GM19023 (cell line): ENCODE results near the gene FBXL22.

Experiments
- ATAC-seq: cut with Tn5 transposase; IDR thresholded peaks from one replicate; pipeline ENCODE4 v1.9.1; 2021; ENCODE audit warnings: mild to moderate bottlenecking, moderate library complexity; ENCODE audit not compliant: unreplicated experiment

FBXL22 gene

DNA sequence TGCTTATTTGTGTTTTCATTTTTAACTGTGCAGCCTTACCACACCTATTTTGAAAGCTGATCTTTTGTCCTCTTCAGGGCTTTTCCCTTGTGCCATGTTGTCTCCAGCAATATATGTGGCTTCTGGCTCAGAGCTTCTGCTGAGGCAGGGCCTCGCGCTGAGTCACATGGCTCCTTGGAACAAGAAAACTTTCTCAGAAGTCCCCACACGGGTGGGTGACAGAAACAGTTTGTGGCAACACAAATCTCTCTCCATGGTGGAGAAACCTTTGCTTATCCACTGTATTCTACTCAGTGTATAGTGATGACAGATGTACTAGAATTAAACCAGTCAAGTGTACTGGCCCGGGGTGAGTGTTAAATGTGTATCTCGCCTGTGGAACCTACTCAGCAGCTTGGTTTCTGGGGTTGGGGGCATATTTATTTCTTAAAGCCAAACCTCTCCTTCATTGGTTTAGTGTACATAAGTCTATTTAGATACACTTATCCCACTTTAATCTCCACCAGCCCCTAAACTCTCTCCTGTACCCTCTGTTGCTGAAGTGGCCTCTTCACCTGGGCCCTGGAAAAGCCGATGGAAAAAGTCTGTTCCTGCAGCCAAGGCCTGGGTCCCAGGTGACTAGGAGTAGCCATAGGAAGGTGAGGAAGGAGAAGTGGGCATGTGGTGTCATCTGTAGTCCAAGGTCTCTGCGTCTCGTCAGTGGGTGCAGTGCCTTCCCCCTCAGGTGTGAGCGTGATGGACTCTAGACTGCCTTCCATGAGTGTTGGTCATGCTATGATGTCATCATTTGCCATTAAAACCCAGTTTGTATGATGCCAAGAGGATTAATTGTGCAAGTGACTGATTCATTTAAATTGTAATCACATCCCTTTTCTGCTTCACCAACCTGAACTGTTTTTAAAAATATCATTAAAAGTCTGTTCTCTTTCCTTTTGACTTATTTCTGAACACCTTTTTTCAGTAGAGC is 3.2 kb upstream of the FBXL22 start:
- ATAC-seq, result no peak

DNA sequence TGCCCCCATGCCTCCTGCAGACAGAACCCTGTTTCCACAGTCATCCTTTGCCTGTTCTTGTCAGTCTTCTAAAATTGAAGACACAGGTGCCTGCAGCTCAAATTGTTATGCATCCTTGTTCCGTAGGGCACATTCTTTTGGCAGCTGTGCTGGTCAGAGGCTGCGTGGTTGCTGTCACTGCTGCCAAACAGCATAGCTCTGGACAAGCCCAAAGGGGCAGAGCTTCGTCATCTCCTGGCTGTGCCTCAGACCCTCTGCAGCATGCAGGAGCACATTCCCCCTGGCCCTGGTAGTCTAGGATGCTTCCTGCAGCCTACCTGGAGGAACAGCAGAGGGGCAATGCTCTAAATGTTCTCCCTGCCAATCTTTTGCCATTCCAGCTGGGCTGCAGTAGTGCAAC is 2.1 kb upstream of the FBXL22 start:
- ATAC-seq, result no peak

DNA sequence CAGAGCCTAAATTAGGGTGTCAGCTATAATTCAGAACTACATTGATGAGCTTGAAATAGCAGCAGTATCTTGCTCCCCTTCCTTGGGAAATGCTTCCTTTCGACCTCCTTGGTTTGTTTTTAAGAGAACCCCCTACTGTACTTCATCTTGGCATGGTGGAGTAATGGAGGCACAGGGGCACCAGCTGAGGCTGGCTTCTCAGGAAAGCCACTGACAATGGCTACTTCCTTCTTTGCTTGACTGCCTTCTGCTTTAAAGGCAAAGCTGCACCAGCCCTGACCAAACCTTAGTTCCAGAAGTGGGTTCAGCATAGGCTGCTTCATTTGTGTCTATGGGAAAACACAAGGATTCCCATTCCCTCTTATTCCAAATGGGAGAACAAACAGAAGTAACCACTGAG is 1.5 kb upstream of the FBXL22 start:
- no peak for ATAC-seq

DNA sequence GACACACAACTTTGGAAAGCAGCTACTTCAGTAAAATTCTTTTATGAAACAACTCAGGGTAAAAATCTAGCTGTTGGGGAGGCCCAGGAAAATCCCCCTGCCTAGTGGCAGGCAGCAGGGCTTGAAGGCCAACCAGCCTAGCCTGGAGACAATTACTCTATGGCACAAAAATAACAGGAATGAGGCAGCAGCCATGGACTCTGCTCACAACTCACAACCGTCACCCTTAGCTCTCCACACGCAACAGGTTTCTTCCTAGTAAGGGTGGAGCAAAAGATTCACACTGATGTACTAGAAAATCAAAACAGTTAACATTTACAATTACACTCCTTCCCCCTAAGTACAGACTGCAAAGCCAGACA is 530 bp upstream of the FBXL22 start:
- no peak for ATAC-seq

DNA sequence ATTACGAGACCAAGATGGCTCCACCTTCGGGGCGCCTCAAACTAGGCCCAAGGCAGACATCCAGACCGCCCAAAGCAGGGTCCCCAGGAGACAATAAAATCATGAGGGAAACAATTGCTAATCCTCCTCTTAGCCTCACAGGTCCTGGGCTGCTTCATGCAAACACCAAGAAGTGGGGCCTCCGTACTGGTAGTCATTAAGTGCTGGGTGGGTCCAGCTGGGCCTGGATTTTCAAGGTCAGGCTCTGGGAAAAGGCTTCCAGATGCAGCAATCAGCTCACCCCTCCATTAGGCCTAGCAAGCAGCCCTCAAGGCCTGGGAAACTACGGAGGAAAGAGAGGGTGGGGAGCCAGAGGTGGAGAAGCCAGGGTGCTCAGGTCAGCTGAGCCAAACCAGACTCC is 634 bp downstream of the FBXL22 start:
- ATAC-seq, result no peak

DNA sequence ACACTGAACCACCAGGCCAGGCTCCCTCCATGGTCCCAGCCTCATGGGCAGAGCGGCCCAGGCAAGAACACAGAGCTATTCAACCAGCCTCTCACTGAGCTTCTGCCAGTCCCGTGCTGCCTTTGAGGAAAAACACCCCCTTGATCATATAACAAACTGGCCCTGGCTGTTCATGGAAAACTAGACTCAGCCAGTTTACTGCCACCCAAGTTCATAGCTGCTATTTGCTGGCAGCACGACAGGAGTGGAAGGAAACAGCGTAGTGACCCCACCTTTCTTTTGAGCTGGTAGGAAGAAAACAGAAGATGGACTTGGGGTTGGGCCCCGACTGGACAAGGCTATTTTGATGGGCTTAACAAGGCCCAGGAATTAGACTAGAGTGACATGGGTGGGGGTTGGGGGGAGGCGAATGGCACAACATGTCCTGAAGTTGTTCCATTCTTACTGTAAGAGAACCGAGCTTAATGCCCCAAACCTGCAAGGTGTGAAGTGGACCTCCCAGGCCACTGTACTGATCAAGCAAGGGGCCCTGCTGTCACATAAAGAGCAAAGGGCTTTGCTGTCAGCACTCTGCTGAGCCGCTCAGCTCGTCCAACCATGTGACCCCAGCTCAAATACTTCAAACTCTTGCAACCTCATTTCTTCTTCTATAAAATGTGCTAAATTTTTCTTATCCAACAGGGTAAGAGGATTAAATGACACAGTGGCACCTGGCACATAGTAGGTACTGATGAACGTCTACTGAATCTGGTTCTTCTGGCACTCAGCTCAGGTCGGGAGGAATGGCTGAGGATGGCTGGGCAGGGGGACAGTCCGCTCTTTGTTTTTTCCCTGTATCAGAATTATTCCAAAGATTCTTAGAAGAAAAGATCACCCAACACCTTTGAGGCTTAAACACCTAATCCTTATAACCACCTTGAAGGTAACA is 1.6 kb downstream of the FBXL22 start:
- ATAC-seq, result no peak

DNA sequence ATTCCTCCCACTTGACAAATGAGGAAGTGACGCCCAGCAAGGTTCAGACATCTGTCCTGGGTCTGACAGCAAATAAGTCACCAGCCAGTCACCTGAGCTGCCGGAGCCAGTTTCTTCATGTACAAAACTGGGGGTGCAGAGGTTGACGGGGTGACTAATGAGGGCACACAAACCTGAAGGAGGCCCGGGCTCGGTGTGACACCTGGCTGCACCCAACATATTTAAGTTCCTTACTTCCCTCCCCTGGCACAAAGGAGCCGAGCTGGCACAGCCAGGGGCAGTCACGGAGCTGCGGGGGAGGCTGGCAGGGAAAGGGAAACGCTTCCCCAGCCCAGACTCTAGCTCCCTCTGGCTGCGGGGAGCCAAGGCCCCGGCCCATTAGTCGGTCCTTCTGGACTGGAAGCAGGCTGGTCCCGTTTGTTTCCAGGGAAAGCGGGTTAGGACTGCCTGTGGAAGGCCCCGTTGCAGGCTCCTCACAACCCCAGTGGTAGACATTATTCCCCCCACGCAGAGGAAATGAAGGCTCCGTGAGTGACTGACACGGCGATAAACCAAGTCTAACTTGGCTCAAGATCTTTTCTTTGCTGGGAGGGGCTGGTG is 2.3 kb downstream of the FBXL22 start:
- no peak for ATAC-seq

DNA sequence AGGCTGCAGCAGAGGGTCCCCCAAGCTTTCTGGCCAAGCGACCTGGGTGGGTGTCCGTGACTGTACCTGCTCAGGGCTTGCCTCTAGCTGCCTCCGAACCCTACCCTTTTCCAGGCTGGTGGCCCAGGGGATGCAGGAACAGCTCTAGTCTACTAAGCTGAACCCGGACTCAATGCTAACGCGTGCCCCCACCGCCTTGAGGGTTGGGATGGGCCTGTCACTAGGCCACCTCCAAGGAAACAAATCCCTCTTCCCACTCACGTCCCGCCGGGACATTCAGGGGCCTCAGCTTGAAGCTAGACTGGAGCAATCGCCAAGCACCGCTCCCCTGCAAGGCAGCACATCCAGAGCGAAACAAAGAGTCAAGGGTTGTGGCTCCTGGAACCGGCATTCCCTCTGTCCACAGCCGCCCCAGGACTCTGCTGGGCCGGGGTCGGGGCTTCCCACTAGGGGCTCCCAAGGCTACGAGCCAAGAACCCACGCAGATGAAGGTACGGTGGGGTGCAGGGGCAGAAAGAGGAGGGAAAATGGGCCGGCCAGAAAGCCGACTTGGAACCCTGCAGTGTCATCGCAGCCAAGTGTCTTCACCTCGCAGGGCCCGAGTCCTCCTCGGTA is 2.9 kb downstream of the FBXL22 start:
- no peak for ATAC-seq

DNA sequence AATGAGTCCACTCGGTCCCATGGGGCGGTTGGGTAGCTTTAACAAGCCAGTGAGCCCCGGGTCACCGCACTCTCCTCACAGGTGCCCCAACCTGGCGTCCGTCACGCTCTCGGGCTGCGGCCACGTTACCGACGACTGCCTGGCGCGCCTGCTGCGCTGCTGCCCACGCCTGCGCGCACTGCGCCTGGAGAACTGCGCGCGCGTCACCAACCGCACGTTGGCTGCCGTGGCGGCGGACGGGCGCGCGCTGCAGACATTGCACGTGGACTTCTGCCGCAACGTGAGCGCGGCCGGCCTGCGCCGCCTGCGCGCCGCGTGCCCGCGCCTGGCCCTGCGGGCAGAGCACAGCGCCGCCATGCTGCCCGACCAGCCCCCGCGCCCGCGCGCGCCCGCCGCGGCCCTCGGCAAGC is 3.4 kb downstream of the FBXL22 start:
- ATAC-seq, result peak; percentile 67

DNA sequence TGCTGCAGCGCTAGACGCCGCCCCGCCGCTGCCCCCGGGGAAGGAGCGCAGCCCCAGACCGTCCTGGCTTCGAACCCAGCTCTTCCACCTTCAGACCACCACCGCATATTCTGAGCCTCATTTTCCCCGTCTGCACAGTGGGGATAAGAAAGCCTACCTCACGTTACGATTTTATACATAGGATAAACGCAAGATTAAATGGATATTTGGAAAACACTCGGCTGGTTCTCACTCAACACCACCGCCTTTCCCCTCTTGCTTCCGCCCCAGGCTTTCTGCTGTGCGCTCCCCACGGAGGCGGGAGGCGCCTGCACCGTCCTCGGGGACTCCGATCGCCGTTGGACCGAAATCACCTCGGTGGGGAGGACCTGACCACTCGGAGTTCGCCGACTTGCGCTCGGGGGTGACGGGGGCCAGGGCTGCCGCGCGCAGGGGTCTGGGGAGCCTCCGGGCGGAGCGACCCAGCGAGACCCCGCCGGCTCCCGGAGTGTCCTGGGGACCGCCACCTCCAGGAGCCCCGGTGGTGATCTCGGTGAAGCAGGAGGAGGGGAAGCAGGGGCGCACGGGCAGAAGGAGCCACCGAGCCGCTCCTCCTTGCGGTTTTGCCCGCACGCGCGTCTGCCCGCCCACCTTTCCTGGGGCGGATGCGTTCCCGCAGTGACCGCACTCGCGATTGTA is 4.0 kb downstream of the FBXL22 start:
- peak; percentile 10 for ATAC-seq

DNA sequence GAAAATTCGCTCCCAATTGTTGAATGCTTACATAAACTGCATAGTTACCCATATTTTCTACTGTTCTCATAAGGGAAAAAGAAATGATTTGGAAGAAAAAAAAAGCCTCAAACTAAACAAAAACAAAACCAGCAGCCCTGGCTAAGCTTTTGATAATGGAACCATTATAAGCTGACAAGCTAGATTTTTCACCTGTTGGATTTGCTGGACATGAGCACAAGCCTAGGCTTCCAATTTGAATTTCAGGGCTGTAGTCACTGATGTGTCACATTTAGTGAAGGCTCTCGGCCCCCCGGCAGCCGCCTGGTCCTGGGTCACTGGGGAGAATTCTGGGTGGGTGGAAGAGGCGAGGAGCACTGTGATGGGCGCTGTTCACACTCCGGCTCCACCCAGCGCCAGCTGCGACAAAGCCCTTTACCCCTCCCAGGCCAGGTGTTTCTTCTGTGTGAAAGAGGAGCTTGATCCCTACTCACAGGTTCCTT is 4.6 kb downstream of the FBXL22 start:
- ATAC-seq, result no peak

DNA sequence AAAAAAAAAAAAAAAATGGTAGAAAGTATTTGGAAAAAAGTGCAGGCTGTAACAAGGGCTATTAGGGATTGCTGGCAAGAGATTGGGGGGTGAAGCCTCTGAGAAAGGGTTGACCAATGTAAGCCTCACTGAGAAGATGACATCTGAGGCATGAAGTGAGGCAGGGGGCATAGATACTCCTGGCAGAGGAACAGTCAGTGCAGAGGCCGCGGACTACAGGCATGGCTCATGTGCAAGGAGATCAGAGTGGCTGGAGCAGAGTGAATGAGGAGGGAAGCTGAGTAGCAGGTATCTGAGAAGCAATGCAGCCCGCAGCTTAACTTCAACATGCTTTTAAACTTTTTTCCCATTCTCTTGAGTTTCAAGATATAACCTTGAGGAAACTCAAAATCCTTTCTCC is 5.4 kb downstream of the FBXL22 start:
- ATAC-seq, result no peak

DNA sequence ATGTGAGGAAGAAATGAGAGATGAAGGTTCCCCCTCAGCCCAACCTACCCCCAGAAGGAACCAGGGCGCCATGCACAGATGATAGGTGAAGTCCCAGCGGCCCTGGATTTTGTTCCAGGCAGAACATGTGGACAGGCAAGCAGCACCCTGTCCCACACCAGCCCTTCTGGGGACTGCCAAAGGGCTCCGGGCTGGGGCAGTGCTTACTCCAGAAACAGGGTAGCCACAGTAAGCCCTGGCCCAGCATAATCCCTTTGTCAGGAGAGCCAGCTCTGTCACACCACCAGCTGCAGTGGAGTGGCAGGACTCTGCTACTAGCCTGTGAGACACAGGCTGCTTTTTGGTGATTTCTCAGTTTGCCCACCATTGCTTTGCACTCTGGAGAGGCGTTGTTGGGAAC is 6.3 kb downstream of the FBXL22 start:
- no peak for ATAC-seq

DNA sequence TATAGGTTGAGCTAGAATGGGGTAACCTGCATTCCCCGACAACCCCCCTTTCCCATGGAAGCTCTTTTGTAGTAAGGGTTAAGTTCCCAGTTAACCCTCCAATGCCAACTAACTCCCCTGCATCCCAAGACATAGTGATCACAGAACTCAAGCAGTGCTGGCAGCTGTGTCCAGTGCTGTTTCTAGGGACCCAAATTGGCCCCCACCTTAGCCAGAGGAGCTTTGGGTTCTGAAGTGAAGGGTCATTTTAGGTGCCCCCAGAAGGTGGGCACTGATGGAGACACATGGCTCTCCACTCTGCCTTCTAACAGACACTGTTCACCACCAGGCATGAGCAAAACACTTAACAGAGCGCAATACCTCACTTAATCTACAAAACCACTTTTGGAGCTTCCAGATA is 7.1 kb downstream of the FBXL22 start:
- no peak for ATAC-seq

DNA sequence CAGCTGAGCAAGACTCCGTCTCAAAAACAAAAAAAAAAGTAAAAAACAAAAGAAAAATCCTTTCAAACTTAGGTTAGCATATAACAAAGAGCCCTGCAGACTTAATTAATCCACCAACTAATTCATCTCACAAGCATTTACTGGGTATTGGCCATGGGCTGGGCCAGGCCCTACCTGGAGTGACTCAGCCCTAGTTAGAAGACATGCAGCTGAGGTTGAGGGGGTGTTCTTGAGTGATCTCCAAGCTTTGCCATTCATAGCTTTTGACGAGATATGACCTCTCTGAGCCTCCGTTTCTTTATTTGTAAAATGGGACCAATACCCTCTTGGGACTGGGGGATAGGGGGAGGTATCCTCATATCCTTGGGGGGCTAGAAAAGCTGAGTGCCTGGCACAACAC is 7.8 kb downstream of the FBXL22 start:
- no peak for ATAC-seq

DNA sequence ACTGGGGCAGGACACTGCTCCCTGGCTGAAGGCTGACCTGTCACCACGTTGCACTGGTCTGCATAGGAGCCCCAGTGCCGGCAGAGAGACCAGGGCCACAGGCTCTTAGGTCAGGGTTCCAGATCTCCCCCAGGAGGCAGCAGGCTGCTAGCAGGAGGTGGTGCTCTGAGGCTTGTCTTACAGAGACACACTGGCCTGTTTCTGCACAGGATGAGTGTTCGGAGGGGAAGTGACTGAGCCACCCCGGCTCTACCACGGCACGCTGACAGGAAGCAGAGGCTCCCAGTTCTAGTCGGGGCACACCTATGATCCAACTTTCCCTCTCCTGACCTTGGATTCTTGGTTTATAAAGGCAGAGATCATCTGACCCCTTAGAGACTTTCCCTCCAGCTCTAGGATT is 8.6 kb downstream of the FBXL22 start:
- ATAC-seq, result no peak

DNA sequence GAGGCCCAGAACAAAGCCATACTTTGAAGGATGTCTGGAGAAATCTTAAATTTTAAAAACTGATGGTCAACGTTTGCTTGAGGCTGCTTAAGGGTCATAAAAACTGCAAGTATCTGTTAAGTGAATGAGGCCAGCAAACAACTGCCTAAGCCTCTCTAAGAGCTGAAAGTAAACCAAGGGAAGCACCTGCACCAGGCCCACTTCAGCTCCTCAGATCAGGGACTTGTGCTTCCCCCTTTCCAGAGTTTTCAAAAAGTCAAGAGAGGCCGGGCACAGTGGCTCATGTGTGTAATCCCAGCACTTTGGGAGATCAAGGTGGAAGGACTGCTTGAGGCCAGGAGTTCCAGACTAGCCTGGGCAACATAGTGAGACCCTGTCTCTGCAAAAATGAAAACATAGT is 9.1 kb downstream of the FBXL22 start:
- no peak for ATAC-seq

DNA sequence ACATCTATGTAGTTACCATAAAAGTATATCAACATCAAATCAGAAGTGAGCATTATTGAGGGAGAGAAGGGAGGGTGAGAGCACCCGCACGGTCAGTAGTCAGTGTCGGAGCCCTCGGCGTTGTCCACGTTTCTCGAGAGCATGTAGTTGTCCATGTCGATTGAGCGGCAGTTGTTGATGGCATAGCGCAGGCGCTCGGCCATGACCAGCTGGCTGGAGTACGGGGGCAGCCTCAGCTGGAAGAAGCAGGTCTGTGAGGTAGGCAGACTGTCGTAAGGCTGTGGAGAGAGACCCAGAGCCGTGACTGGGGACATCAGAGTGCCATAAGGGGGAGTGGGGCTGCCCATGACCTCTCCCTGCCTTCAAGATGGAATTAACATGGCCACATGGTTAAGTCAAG is 11.8 kb downstream of the FBXL22 start:
- no peak for ATAC-seq

DNA sequence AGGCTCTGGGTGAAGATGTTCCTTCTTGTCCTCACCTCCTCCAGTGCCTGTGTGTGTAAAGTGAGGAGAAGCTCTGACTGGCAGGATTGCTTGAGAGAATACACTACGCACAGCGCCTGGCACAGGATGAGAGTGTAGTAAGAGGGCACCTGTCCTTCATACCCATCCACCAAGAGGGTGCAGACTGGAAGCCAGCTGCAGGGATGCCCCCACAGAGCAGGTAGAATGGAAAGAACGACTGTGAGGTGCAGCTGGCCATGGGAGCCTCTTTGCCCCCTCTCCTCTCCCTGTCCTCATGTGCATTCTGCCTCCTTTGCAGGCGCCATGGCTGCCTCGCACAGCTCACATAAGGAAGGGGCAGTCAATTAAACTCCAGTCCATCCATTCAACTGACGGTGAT is 12.3 kb downstream of the FBXL22 start:
- ATAC-seq, result no peak

DNA sequence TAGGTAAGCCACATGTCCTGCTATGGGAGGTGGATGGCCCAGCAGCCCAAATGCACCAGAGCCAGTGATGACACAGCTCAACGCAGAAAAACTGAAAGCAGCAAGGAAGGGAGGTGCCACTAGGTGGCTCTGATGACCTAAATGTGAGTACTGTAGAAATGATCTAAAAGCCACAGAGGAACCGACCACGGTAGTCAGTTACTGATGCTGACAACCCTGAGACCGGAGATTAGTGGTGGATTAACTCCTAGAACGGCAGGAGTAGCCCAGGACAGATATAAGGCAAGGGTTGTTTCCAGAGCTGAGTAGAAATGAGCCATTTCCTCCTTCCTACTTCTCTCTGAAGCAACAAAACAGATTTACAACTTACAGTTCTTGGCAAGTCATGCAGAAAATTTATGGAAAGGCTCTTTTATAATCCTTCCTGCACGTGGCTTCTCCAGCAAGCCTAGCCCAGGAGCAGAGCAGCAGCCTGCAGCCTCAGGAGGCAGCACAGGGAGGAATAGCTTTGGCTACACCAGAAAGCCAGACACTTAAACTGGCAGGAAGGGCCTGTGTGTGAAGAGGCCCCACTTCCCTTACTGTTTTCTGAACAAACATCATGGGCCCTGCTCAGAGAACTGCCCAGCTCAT is 13.1 kb downstream of the FBXL22 start:
- peak; percentile 66 for ATAC-seq
